Liver (tissue), 3 donors: Measurements from ENCODE around the gene IRX3.

Experiments used
- CTCF ChIP-seq: fragments of 150-350 bp; IDR thresholded peaks from 2 replicates; pipeline ENCODE4 v1.5.1; 2017; ENCODE audit warnings: improper control_type of control experiment, low read depth, low read length; ENCODE audit not compliant: missing input control
- HNF4G ChIP-seq: IDR thresholded peaks from 2 replicates; pipeline ENCODE4 v1.6.1; 2016; ENCODE audit warnings: antibody characterized with exemption
- JUND ChIP-seq, 2 donors: IDR thresholded peaks; 2 replicates each; pipeline ENCODE4 v1.6.1; 2016; ENCODE audit warnings: antibody characterized with exemption in 2 of 2
- MAX ChIP-seq: IDR thresholded peaks from 2 replicates; pipeline ENCODE4 v1.6.1; 2016; ENCODE audit warnings: antibody characterized with exemption
- RAD21 ChIP-seq, 2 donors: IDR thresholded peaks; 2 replicates each; pipeline ENCODE4 v1.6.1; 2016; ENCODE audit warnings: antibody characterized with exemption in 2 of 2, mild to moderate bottlenecking in 2 of 2
- REST ChIP-seq: IDR thresholded peaks from 2 replicates; pipeline ENCODE4 v1.6.1; 2016; ENCODE audit warnings: antibody characterized with exemption, mild to moderate bottlenecking
- TAF1 ChIP-seq: conservative IDR thresholded peaks from 2 replicates; pipeline ENCODE4 v1.6.1; 2016; ENCODE audit warnings: antibody characterized with exemption, mild to moderate bottlenecking
- ZBTB33 ChIP-seq: IDR thresholded peaks from 2 replicates; pipeline ENCODE4 v1.6.1; 2016; ENCODE audit warnings: antibody characterized with exemption
- donor health status: healthy.
- donor health status: healthy.

- TF ChIP-seq RAD21 (IDR thresholded peaks at IDR 0.05) (no peak), CTCF (no peak), HNF4G (no peak), TAF1 (no peak), MAX (no peak), JUND (IDR thresholded peaks at IDR 0.05) (no peak), ZBTB33 (no peak), REST (no peak)
These were observed 38.1 kb upstream of the IRX3 start for GRCh38 chr16:54324716-54325115.
